Effector memory CD4-positive, alpha-beta T cell (primary cell): ENCODE results near the gene ARAP1.

Experiments used
- DNase-seq, 3 donors: peaks; one replicate each; pipeline ENCODE4 v3.0.0-alpha.2; 2020
- H3K27ac ChIP-seq: 2 replicates; pipeline ENCODE4 v1.7.0; 2013; ENCODE audit warnings: mild to moderate bottlenecking, low read length, moderate library complexity; ENCODE audit not compliant: insufficient read depth, poor library complexity, severe bottlenecking
- H3K27me3 ChIP-seq: replicated peaks from 2 replicates; pipeline ENCODE4 v1.7.0; 2013; ENCODE audit warnings: mild to moderate bottlenecking, low read length; ENCODE audit not compliant: insufficient read depth, control insufficient read depth, poor library complexity, severe bottlenecking
- H3K36me3 ChIP-seq: 2 replicates; pipeline ENCODE4 v1.7.0; 2013; ENCODE audit warnings: mild to moderate bottlenecking, low read length, moderate library complexity; ENCODE audit not compliant: control insufficient read depth, insufficient read depth
- H3K4me1 ChIP-seq: 2 replicates; pipeline ENCODE4 v1.7.0; 2013; ENCODE audit warnings: low read length, mild to moderate bottlenecking; ENCODE audit not compliant: control insufficient read depth, insufficient read depth, poor library complexity, severe bottlenecking
- H3K4me3 ChIP-seq: 2 replicates; pipeline ENCODE4 v1.7.0; 2013; ENCODE audit warnings: low read length, low read depth, mild to moderate bottlenecking; ENCODE audit not compliant: insufficient read depth, poor library complexity, severe bottlenecking
- H3K9me3 ChIP-seq: 2 replicates; pipeline ENCODE4 v1.7.0; 2013; ENCODE audit warnings: mild to moderate bottlenecking, low read length, moderate library complexity; ENCODE audit not compliant: control insufficient read depth

ARAP1 gene

DNA sequence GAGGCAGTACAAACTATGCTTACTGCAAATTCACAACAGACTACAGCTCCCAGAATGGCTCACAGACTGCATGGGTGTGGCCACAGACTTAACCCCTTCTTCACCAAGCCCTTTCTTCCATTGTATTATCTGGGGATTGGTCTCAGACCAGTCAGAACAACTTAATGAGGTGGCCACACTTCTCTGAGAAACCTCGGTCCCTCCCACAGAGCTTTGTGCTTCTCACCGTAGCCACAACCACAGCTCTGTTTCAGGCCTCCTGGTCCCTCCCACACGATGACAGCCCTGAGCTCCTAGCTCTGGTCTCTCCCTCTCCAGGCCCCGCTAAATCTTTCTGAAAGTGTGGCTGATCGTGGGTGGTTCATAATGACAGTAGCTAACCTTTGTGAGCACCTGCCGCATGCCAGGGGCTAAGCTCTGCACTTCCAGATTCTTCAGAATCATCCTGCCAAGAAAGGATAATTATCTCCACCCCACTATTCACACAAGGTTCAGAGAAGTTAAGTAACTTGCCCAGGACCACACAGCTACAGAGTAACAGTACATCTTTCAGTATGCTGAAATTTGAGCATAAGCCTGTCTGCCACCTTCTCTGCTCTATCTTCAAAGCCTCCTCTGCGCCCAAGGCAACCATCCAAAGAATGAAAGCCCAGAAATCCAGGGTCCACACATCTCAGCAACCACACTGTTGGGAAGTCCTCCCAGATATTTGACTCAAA lies 83.4 kb downstream of the ARAP1 start:
- DNase-seq = no peak
- H3K4me3 ChIP-seq = no peak overlapping the region
- H3K27me3 ChIP-seq = peaks cover 47% of the 10 kb centered on the region
- H3K27ac ChIP-seq = no peak overlapping the region
- H3K36me3 ChIP-seq = no peaks in the 10 kb centered on the region
- no peaks in the 10 kb centered on the region for H3K4me1 ChIP-seq
- H3K9me3 ChIP-seq = peaks cover 4% of the 10 kb centered on the region

DNA sequence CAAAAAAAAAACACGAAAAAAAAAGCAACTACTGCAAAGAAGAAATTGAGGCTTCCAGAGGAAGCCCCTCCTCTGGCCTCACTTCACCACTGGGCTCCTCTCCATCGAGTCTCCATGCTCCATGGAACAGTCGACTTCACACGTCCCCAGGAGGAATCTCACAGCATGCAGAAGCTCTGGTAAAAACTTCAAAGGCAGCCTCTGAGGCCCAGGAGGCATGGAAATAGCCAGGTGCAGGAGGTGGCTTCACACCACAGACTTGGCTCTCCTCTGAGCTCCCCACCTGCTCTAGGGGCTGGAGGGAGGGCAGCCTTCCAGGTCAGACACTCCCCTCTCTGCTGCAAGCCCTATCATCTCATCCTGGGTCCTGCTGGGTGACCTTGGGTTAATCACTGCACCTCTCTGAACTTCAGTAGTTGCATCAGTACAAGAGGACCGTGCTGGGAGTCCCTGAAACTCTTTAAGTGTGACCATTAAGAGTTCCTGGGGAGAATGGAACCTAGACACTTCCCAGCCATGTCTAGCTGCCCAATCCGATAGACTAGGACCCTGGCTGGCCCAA lies 86.2 kb downstream of the ARAP1 start:
- DNase-seq = no peak
- Histone ChIP-seq H3K27me3 (peaks cover 19% of the 10 kb centered on the region), H3K4me1 (no peaks in the 10 kb centered on the region), H3K9me3 (peaks cover 4% of the 10 kb centered on the region), H3K36me3 (no peaks in the 10 kb centered on the region), H3K4me3 (no peak overlapping the region), H3K27ac (no peak overlapping the region)

DNA sequence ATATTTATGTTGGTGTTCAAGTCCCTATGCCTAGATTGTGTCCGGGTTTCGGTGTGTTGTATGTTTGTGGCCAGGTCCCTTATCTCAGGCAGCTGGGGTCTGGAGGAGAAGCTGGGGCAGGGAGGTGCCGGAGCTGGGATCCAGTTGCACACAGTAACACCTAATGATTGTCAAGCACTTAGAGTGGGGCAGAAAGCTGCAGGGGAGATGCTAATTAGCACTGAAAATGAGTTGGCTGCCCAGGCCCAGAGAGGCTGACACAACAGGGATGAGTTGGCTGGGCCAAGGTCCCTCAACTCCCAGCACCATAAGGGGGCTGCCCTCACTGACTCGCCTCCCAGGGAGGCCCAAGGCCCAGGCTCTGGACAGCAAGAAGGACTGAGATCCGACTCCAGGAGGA lies 90.2 kb downstream of the ARAP1 start:
- Histone ChIP-seq H3K9me3 (no peaks in the 10 kb centered on the region), H3K4me3 (no peak overlapping the region), H3K4me1 (no peaks in the 10 kb centered on the region), H3K36me3 (no peaks in the 10 kb centered on the region), H3K27ac (no peak overlapping the region), H3K27me3 (no peaks in the 10 kb centered on the region)
- DNase-seq = no peak

DNA sequence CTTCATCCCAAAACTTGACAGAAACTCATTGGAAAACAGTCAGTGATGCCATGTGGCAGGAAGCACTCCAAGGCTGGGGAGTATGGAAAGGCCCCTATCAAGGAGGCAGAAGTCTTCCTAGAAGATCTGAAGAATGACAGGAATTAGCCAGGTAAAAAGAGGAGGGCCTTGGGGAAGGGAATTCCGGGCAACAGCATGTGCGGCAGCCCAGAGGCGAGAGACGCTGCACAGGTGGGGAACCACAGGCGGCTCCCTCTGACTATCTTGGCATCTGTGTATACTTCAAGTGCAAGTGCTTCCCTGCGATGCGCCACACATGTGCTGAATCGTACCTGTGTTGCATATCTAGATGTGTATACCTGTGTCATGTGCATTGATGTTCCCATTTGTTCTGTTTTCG lies 90.7 kb downstream of the ARAP1 start:
- Histone ChIP-seq H3K4me1 (no peaks in the 10 kb centered on the region), H3K36me3 (no peaks in the 10 kb centered on the region), H3K4me3 (no peak overlapping the region), H3K27me3 (no peaks in the 10 kb centered on the region), H3K27ac (no peak overlapping the region), H3K9me3 (no peaks in the 10 kb centered on the region)
- DNase-seq = no peak

DNA sequence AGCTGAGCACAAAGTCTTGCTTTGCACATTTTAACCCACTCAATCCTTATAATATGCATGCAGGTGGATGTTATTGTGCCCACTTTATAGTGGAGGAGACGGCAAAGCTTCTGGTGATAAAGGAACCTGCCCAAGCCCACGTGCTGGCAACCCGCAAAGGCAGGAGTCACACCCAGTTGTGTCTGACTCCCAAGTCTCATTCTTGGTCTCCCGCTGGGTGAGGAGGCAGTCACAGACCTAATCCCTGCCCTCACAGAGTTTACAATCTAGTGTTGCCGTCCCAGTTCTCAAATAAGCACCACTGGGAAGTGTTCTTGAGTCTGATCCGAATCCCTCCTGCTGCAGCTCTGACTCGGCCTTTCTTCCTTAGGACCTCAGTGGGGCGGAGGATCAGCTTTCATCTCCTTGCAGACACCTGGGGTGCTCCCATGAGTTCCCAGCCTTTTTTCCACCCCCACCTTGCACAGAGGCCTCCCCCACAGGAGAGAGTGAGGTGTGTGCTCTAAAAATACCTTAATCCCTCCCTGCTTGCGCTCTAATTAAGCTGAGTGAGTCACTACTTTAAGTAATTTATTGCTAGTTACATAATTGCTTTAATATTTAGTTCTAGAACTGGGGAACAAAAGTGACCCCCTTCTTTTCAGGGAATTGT lies 93.1 kb downstream of the ARAP1 start:
- Histone ChIP-seq H3K27me3 (no peaks in the 10 kb centered on the region), H3K27ac (no peak overlapping the region), H3K9me3 (no peaks in the 10 kb centered on the region), H3K36me3 (no peaks in the 10 kb centered on the region), H3K4me3 (no peak overlapping the region), H3K4me1 (no peaks in the 10 kb centered on the region)
- no peak for DNase-seq

DNA sequence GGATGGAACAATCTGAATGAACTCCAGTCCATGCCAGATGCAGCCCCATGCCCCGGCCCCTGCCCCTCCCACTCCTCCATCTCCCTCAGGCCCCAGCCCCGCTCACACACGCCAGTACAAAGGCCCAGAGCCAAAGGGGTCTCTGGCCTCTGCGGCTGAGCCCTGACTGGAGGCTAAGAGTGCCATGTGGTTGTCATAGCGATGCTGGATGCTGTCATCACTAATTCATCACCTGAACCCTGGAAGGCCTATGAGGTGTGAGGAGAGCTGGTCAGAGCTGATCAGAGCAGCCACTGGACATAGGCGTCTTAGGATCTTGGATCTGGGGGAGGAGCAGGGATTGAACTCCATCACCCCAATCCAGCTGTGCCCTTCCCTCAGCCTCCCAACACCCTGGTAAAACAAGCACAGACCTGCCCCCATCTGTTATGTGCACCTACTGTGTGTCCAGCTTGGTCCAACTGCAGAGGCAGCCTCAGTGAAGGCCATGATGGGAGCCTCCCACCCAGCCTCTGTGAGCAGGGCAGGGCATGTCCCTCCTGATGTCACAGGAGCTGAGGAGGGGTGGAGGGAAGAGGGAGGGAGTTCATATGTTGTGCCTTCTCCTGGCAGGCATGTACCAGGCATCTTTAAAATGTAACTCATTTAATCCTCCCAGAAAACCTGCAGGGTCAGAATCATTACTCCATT lies 94.7 kb downstream of the ARAP1 start:
- no peaks in the 10 kb centered on the region for H3K36me3 ChIP-seq
- H3K4me1 ChIP-seq = no peaks in the 10 kb centered on the region
- H3K27me3 ChIP-seq = no peaks in the 10 kb centered on the region
- DNase-seq = no peak
- H3K4me3 ChIP-seq = no peak overlapping the region
- H3K9me3 ChIP-seq = no peaks in the 10 kb centered on the region
- H3K27ac ChIP-seq = no peak overlapping the region

DNA sequence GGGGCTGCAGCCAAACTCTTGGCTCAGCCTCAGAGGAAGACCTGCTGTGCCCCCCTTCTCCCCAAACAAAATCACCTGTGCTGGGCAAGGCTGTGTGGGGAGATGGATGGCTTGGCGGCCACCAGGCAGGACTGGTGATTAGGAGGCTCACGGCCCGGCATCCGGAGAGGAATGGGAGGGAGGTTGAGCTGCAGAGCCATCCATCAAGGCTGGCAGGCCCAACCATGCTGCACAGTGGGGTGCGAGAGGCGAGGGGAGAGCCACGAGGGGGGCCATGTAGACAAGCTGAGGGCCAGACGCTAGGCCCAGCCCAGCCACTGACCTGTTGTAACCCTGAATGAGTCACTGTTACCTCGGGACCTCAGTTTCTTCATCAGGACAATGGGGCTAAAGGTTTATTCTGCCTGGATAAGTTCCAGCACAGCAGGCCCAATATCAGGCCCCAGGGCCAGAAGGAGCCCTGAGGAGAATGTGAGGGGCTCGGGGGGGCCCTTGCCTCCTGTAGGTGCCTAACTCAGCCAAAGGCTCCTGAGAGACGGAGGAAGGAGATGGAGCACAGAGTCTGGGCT lies 96.2 kb downstream of the ARAP1 start:
- Histone ChIP-seq H3K36me3 (no peaks in the 10 kb centered on the region), H3K27me3 (no peaks in the 10 kb centered on the region), H3K27ac (no peak overlapping the region), H3K4me3 (no peak overlapping the region), H3K9me3 (no peaks in the 10 kb centered on the region), H3K4me1 (no peaks in the 10 kb centered on the region)
- DNase-seq = no peak

DNA sequence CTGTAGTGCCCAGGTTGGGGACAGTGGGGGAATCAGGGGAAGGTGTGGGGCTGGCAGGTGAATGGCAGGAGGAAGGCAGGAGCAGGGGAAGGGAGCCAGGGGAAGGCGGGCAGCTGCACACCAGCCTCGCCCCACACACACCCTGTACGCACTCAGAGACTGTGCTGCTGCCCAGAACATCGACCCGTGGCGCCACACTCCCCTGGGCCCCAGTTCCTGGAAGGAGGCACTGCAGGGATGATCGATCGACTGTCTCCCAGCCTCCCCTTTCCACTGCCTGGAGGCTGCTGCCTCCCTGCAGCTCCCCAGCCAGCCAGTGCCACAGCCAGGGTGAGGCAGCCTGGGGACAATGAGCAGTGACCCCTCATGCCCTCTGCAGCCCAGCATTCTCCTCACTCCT lies 97.2 kb downstream of the ARAP1 start:
- Histone ChIP-seq H3K4me3 (no peak overlapping the region), H3K4me1 (no peaks in the 10 kb centered on the region), H3K27me3 (no peaks in the 10 kb centered on the region), H3K27ac (no peak overlapping the region), H3K36me3 (no peaks in the 10 kb centered on the region), H3K9me3 (no peaks in the 10 kb centered on the region)
- DNase-seq = no peak

DNA sequence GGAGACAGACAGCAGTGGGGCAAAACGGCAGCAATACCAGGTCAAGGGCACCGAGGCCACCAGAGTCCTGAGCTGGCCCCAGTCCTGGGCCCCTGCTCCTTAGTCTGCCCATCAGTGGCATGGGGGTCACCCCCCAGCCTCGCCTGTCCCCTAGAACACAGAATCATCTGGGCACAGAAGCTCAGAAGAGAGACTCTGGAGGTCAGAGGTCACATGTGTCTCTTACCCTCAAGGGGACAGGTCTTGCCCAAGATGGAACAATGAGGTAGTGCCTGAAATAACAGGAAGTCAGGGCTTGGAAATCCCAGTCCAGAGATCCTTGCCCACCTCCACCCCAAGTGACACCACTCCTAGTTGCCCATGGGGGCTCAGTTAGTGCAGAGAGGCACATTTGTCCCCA lies 98.6 kb downstream of the ARAP1 start:
- no peaks in the 10 kb centered on the region for H3K36me3 ChIP-seq
- no peaks in the 10 kb centered on the region for H3K27me3 ChIP-seq
- H3K9me3 ChIP-seq = no peaks in the 10 kb centered on the region
- no peak overlapping the region for H3K4me3 ChIP-seq
- DNase-seq = no peak
- H3K27ac ChIP-seq = no peak overlapping the region
- H3K4me1 ChIP-seq = no peaks in the 10 kb centered on the region
